Uterine smooth muscle cell (primary cell): Measurements from ENCODE around the gene NEDD4L. TPM values are rescaled to one million over a fixed set of nuclear protein-coding genes. Genes with fewer than 3 reads are reported as not detected.

ENCODE experiments used
- total RNA-seq: library from RNA; depleted of rRNA; stranded (reverse); fragments of >200 nt; gene quantifications from 2 replicates; pipeline ENCODE4 v1.2.3, GENCODE V29; 2014

The NEDD4L gene
- total RNA-seq: 6.0 and 6.1 TPM in 2 replicates

DNA sequence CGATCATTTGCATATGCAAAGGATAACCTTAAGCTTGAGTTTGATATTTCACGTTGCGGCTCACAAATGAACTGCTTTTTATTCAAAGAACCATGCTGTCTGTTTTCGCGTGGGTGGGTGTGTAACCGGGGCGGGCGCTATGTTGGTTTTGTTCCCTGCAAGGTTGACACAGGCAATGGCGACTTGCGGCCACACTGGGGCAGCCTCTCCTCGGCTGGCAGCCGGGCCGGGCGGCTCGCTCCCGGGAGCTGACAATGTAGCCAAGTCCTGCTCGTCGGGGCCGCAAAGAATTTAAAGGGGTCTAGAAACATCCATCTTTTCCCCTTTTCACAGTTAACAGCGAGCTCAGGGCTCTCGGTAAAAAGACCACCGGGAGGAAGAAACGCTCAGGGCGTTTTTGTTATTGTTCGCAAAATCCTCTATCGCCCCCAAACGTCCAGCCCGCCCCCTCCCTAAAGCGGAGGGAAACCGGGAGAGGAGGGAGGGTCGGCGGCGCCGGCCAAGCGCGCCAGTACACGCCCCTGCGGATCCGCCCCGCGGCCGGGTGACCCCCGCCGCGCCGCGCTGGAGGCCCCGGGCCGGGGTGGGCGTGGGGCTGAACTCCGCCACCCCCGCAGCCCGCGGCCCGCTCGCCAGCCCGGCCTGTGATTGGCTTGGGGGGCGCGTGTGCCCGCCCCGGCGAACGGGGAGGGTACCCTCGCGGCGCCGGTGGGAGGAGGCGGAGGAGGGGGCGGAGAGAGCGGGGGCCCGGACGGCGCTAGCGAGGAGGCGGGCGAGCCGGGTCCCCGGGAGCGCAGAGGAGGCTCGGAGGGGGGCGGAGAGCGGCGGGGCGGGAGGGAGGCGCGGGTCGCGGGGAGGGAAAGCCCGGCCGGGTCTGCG is at the start of gene NEDD4L:
Gene NEDD4L, plus strand, starts transcription at position 736 of the 879 bp plus-strand sequence. CDS start 435 bp downstream, outside the sequence.

Other genes starting within 250 kb of the NEDD4L start
- gene ATP8B1, start 240.9 kb upstream of the NEDD4L start, total RNA-seq: 46.1 and 48.7 TPM in 2 replicates